HUDEP-2 (cell line): ENCODE results near the gene CD28.
"Not testable (repeated sequence)": the region's sequence is repeated elsewhere in the genome, so short reads cannot be mapped to it uniquely, and the experiment has no call there.

Source experiments
- DNase-seq, 76 experiments: peaks; one replicate each; lab custom pipeline; 2025; ENCODE audit not compliant: unreplicated experiment in 76 of 76; lab: John Stamatoyannopoulos, UW

The CD28 gene

DNA sequence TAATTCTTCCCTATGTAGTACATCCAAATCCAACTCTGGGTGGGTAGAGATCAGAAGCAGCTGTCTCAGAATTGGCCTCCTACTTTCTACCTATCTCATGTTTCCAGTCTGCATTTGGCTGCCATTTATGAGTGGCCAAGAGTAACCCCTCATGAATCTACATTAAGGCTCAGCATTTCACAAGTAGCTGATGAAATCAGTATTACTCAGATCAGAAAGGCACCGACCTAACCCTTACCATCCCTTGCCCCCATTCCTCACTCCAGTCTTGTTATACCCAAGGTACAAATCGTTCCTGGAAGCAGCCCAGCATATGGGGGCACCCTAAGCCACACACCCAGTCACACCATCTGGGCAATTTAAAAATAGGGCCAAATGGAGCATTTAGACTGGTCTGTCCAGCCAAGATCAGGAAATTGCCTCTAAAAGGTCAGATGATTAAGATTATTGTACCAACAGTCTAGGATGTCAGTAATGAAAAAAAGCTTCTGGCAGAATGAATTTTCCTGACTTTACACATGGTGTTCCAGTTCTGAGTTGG, 37.1 kb downstream of the CD28 start:
- DNase-seq: no peak

DNA sequence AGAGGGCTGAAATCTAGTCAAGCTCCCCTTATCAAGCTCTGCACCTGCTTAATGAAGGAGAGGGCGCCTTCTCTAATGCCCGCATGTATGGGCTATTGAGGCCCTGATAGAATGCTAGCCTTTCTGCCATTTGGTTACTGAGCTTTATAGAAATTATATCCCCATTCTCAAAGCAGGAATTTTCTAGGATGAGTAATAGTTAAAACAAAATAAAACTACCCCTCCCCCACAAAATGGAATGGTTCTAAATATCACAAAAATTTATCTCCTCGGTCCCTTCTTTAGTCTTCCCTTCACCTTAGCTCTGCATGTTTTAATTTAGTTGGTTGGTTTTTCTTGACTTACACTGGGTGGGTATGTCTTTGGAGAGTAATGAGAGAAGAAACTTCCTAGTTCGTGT, 37.7 kb downstream of the CD28 start:
- DNase-seq: no peak

DNA sequence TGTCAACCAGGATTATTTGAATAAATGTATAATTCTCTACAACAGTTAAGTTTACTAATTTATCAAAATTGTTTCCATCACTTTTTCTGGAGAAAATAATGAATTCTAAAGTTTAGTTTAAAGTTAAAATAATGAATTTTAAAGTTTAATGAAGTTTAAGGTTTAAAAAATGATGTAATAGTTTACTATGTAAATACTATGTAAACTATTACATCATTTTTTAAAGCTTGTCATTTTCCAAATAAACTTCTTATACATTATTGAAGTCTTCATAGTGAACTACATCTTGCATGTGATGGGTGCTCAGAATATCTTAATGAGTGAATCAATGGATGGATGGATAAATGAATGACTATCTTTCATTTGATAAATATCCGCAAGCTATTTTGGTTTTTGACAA, 38.8 kb downstream of the CD28 start:
- no peak for DNase-seq

DNA sequence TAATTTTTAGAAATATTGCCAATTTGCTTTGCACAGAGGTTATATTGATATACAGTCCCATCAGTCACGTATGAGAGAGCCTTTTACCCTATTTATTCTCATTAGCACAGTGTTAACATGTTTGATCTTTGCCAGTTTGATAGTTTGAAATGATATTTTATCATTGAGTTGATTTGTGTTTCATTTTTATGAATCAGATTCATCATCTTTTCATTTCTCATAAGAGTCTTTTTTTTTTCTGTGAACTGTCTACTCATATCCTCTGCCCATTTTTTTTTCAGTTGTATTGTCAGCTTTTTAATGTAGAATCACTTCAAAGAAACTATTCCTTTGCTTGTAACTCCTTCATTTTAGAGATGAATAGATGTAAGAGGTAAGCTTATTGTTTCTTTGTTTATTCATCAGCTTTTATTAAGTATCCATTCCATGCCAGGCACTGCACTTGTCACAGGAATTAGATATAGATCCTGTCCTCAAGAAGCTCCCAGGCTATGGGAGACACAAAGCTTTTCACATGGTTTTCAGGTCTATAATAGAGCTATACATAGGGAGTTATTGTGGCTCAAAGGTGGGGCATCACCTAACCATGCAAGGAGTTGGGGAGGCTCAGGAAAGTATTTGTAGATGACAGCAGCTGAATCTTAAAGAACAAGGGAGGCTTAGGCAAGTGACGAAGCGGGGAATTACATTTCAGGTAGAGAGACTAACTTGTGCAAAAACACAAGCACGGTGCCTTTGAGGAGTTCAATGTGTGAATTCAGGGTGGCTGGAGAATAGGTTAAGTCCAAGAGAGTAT, 42.1 kb downstream of the CD28 start:
- no peak for DNase-seq

DNA sequence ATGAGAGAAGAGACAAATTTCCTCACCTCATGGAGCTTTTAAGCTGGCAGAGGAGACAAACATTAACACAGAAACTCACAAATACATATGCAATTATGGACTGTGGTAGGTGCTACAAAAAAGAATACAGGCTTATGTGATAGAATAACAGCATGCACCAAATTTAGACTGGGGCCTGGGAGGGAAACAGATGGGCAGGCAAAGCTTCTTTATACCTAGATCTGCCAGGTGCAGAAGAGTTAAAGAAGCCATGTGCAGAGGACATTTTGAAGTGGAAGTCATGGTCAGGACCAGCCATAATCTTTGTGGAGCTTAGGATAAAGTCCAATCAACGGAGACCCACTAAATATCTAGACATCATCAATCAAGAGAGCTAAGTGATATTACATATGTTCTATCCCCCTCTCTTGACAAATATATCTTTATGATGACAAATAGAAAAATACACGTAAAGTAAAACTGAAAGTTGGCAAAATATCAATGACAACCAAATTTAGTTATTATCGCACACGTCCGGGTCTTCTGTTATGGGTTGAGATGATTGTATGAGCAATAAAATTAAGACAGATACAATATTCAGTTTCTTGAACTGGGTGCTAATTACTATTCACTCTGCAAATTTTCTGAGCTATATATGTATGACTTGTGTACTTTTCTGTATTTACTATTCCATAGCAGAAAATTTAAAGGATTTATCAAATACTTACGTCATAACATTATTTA, 44.1 kb downstream of the CD28 start:
- DNase-seq: no peak

DNA sequence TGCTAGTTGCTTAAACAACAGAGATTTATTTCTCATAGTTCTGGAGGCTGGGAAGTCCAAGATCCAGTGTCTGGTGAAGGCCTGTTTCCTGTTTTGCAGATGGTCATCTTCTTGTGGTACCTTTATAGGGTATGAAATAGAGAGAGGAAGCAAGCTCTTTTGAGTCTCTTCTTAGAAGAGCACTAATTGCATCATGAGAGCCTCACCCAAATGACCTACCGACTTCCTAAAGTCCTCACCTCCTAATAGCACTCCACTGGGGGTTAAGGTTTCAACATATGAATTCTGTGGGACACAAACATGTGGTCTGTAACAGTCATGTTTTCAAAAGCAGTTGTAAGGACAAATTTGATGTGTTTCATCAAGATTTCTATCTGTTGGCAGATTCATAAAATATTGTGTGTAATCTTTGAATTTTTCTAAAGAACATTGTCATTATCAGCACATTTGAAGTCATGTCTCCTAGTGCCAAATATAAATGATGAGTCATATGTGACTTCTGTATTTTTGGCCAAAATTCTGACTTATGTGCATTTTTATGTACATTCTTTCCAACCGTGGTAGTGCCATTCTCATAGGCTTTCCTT, 45.3 kb downstream of the CD28 start:
- DNase-seq: no peak

DNA sequence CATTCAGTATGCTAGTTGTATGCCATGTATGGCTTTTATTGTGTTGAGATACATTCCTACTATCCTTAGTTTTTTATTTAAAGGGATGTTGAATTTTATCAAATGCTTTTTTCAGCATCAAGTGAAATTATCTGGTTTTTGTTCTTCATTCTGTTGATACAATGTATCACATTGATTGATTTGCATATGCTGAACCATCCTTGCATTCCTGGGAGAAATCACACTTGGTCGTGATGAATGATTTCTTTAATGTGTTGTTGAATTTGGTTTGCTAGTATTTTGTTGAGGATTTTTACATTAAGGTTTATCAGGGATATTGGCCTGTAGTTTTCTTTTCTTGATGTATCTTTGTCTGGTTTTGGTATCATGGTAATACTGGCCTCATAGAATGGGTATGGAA, 49.7 kb downstream of the CD28 start:
- DNase-seq: no peak

DNA sequence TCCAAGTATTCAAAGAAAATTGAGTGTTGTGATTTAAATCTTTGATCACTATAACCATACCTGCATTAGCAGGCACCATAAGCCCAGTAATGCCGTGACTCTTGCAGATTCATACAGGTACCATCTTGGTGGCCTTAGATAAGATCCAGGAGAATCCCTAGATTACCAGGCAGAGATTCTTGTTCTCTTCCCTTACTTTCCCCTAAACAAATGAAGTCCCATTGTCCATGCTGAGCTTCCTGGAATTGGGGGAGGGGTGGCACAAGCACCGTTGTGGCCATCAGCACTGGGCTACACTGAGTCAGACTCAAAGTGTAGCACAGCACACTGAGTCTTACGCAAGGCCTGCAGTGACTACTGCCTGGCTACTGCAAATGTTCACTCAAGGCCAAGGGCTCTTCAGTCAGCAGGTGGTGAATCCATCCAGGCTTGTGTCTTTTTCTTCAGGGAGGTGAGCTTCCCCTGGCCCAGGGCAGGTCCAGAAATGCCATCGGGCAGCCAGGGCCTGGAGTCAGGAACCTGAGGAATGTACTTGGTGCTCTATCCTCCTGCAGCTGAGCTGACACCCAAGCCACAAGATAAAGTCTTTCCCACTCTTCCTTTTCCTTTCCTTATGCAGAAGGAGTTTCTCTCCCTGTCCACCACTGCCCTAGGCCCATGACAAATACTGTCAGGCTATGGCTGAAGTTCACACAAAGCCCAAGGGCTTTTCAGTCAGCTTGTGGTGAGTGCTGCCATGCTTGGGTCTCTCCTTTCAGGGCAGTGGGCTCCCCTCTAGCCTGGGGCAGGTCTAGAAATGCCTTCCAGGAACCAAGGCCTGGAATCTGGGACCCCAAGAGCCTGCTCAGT, 52.6 kb downstream of the CD28 start:
- no peak for DNase-seq

DNA sequence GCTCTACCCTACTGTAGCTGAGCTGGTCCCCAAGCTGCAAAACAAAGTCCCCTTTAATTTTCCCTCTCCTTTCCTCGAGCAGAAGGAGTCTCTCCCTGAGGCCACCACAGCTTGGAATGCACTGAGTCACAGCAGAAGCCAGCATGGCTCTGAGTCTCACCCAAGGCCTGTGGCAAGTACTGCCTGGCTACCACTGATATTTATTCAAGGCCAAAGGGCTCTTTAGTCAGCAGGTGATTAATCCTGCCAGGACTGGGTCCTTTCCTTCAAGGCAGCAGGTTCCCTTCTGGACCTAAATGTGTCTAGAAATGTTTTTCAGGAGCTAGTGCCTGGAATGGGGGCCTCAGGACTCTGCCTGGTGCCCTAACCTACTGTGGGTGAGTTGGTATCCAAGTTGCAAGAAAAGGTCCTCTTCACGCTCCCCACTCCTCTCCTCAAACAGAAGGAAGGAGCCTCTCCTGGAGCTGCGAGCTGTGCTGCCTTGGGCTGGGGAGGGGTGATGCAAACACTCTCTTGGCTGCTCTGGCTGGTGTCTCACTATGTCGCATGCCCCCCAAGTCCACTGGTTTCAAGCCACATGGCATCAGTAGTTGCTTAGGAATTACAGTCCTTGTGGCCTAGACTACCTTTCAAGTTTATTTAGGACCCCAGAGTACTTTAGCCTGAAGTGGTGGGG, 53.4 kb downstream of the CD28 start:
- no peak for DNase-seq

DNA sequence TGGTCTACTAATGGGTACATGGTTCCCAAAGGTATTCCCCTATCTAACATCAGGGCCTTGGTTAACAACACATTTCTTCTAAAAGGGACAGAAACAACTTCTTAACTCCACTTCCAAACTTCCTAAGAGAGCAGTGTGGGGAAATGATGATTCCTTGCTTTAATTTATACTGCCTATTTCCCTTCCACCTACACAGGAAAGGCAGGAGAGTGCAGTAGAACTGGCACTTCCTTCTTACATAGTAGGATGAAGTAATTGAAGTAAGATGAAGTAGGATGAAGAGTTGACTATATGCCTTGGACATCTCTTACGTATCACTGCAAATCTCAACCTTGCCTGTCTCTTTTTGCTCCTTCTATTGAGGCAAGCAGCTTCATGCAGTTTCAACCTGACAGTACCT, 54.7 kb downstream of the CD28 start:
- DNase-seq: no peak

DNA sequence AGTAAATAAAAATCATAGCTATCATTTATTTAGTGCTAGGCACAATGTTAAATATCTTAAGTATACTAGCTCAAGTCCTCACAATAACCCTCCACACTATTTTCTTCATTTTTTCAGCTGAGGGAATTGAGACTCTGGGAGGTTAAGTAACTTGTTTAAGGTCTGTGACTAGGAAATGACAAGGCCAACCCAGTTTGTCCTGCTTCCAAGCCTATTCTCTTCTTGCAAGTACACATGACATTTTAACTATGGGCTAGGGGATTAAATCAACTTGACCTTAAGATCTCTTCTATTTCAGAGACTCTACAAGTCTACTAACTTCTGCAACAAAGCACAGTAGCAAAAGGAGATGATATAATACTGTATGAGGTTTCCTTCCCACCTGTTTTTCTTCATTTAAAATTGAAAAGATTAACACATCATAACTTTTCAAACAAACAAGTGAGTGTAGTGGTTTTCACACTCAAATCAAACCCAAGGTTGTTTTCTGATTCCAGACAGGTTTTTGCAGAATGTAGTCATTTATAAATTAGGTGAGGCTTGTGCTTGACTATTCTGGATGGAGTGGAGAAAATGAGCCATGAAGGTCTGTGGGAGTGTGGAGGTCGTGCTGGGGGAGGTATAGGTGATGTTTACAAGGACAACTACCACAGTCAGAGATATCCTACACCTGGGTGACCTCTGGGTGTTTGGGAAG, 57.0 kb downstream of the CD28 start:
- no peak for DNase-seq

DNA sequence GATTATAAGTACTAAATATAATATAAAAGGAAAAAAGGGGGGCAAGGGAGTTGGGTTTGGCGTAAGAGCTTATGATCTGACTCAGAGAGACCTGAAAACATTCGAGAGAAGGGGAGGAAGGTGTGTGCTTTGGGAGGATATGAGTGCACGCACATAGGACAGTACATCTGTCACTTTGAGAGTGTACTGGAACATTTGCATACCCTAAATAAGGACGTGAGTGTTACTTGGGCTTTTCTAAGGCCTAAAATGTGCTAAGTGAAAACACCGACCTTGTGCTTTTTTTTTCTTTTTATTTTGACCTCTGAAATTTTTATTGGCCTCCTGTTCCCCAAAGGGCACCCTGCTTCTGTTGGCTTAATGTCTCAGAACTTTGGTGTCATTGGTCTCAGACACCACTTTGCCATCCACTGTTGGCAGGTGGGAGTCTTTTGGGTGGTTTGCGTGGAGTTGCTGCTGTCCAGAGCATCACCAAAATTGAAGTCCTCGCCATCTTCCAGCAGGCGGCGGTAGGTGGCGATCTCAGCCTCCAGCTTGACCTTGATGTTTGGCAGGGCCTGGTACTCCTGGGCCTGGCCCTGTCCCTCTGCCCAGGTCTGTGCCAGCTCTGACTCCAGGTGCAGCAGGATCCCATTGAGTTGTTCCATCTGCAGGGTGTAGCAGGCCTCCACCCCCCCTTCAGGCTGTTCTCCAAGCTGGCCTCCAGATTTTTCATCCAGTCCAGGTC, 57.7 kb downstream of the CD28 start:
- no peak for DNase-seq

DNA sequence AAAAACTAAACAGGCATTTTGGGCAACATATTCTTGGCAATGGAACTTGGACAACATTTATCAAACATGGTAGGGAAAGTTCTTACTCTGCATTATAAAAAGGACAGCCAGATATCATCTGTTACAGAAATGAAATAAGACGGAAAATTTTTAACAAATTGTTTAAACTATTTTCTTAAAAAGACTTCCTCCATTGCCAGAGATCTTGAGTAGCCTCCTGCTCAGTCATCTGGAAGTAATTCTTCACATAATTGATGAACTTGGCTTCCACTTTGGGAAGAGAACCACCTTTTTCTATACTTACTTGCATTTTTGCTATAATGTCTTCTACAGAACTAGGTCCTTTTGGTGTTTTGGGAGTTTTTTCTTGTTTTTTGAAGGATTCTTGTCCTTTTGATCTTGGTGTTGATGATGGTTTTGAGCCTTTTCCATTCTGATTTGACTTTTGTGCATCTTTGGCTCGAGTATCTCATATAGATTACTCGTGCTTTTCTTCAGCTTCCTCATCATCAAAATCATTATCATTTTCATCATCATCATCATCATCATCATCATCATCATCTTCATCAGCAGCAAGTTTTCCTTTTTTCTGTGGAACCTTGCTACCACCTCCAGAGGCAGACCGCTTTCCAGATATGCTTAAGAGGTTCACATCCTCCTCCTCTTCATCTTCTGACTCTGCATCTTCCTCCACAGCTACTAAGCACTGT, 66.2 kb downstream of the CD28 start:
- DNase-seq: no peak

DNA sequence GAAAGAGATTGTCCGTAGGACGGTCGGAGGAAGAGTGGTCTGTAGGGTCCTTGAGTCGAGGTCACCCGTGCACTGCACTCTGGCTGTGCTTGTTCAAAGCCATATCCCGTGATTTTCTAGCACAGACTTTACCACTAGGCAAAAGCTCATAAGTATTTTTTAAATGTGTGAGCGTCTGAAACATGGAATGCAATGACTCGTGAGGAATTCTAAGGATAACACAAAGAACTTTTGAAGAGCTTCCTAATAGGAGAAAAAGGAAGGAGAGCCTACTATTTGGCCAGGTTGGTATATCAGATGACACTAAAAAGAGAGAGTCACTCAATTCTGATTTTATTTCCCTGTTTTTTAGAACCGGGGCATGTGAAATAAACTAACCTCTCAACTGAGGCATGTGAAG, 68.3 kb downstream of the CD28 start:
- no peak for DNase-seq

DNA sequence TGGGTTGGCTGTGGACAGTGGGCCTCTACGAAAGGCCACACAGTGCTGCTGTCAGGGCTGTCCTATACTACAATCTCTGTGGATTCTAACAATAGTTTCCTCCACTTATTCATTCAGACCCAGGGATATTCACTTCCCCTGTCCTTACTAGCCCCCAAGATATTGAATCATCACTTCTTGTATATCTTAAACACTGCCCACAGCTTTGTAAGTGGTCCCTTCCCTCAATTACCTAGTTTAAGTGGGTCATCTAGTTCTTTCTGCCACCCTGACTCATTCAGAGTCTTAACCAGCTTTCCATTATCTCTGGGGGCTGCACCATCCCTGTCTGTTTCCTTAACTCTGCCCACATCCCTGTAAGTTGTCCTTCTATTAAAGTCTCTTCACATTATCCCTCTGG, 69.2 kb downstream of the CD28 start:
- DNase-seq: no peak

DNA sequence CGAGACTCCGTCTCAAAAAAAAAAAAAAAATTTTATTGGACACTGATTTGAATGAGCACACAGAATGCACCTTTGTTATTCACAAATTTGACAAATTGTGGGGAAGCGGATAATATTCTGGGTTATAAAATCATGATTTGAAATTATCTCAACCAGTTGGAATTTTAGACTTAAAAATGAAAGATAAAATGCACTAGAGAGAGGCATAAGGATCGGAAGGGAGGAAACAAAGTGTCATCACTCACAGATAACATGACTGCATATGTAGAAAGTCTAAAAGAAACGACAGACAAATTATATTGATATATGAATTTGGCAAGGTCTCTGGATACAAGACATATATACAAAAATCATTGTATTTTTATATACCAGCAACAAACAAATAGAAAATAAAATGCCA, 70.6 kb downstream of the CD28 start:
- DNase-seq: no peak

DNA sequence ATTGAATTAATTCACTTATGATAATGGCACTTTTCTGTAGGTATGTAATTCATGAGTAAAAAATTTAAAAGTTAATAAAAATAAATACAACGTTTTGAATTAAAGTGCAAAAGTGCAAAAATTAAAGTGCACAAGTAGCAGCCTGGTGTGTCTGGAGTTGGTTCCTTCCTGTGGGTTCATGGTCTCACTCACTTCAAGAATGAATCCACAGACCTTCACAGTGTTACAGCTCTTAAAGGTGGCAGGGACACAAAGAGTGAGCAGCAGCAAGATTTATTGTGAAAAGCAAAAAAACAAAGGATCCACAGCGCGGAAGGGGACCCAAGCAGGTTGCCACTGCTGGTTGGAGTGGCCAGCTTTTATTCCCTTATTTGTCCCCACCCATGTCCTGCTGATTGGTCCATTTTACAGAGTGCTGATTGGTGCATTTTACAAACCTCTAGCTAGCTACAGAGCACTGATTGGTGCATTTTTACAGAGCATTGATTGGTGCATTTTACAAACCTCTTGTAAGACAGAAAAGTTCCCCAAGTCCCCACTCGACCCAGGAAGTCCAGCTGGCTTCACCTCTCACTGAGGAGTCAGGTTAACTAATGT, 73.1 kb downstream of the CD28 start:
- not testable (repeated sequence) for DNase-seq

DNA sequence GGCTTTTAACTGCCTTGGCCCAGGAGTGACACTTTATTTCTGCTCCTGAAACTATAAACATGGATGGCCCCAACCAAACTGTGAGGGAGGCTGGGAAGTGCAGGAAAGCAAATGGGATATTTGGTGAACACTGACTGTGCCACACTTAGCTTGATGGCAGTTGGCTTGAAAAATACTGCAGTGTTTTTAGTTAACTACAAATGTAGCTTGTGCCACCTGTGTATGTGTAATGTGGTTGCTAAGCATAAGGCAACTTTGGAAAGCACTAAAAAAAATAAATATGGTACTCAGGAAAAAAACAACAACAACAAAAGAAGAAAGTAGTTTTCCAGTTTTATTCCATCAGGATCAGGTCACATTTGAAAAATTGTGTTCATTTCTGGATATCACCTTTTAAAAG, 73.8 kb downstream of the CD28 start:
- DNase-seq: no peak
